HepG2 (cell line): ENCODE results near the gene MCF2L. TPM values are rescaled to one million over a fixed set of nuclear protein-coding genes. Genes with fewer than 3 reads are reported as not detected.

Source experiments
- TP53 ChIP-seq: sonication (generic); formaldehyde crosslinking; conservative IDR thresholded peaks from 2 replicates; pipeline ENCODE4 v1.4.0; 2020; ENCODE audit warnings: missing genetic modification reagents
- ZNF558 ChIP-seq: sonication (generic); formaldehyde crosslinking; IDR thresholded peaks from 2 replicates; pipeline ENCODE4 v1.9.0; 2022; ENCODE audit warnings: mild to moderate bottlenecking, missing genetic modification reagents, borderline replicate concordance
- polyA plus RNA-seq, 8 experiments: library from polyadenylated mRNA; depleted of rRNA in 3 of 8; stranded (reverse) in 7 of 8; unstranded in 1 of 8; fragments of >200 nt; fragmentation: Illumina TruSeq in 4 of 8; extraction: Trizol in 4 of 8; gene quantifications; 2 replicates each; pipeline versions ENCODE4 v1.2.1 to v1.2.3, GENCODE V29; 2011 to 2016; ENCODE audit warnings: low read depth in 4 of 8, missing spikeins in 1 of 8, mixed read lengths in 1 of 8; ENCODE audit not compliant: insufficient read depth in 1 of 8
- total RNA-seq, 5 experiments: library from RNA; depleted of rRNA; stranded (reverse); fragments of >200 nt; fragmentation: Illumina TruSeq; extraction: Trizol; gene quantifications; 2 replicates each; pipeline ENCODE4 v1.2.3, GENCODE V29; 2016; ENCODE audit warnings: low read depth in 1 of 5
- TF ChIP-seq, protein P1 (sequence below): sonication (generic); formaldehyde crosslinking; IDR thresholded peaks from 2 replicates; pipeline ENCODE4 v1.4.0; 2020; ENCODE audit warnings: mild to moderate bottlenecking, missing genetic modification reagents

The MCF2L gene
- total and polyA plus RNA-seq, 2 of the 13 experiments (the other 11 are each of a cell fraction or from before 2014, with no cell fraction given): 19.4 to 28.4 TPM

GRCh38 chr13:113121183-113121927 lies 152.3 kb downstream of the MCF2L start (continued):
- TF ChIP-seq, protein P1, sequence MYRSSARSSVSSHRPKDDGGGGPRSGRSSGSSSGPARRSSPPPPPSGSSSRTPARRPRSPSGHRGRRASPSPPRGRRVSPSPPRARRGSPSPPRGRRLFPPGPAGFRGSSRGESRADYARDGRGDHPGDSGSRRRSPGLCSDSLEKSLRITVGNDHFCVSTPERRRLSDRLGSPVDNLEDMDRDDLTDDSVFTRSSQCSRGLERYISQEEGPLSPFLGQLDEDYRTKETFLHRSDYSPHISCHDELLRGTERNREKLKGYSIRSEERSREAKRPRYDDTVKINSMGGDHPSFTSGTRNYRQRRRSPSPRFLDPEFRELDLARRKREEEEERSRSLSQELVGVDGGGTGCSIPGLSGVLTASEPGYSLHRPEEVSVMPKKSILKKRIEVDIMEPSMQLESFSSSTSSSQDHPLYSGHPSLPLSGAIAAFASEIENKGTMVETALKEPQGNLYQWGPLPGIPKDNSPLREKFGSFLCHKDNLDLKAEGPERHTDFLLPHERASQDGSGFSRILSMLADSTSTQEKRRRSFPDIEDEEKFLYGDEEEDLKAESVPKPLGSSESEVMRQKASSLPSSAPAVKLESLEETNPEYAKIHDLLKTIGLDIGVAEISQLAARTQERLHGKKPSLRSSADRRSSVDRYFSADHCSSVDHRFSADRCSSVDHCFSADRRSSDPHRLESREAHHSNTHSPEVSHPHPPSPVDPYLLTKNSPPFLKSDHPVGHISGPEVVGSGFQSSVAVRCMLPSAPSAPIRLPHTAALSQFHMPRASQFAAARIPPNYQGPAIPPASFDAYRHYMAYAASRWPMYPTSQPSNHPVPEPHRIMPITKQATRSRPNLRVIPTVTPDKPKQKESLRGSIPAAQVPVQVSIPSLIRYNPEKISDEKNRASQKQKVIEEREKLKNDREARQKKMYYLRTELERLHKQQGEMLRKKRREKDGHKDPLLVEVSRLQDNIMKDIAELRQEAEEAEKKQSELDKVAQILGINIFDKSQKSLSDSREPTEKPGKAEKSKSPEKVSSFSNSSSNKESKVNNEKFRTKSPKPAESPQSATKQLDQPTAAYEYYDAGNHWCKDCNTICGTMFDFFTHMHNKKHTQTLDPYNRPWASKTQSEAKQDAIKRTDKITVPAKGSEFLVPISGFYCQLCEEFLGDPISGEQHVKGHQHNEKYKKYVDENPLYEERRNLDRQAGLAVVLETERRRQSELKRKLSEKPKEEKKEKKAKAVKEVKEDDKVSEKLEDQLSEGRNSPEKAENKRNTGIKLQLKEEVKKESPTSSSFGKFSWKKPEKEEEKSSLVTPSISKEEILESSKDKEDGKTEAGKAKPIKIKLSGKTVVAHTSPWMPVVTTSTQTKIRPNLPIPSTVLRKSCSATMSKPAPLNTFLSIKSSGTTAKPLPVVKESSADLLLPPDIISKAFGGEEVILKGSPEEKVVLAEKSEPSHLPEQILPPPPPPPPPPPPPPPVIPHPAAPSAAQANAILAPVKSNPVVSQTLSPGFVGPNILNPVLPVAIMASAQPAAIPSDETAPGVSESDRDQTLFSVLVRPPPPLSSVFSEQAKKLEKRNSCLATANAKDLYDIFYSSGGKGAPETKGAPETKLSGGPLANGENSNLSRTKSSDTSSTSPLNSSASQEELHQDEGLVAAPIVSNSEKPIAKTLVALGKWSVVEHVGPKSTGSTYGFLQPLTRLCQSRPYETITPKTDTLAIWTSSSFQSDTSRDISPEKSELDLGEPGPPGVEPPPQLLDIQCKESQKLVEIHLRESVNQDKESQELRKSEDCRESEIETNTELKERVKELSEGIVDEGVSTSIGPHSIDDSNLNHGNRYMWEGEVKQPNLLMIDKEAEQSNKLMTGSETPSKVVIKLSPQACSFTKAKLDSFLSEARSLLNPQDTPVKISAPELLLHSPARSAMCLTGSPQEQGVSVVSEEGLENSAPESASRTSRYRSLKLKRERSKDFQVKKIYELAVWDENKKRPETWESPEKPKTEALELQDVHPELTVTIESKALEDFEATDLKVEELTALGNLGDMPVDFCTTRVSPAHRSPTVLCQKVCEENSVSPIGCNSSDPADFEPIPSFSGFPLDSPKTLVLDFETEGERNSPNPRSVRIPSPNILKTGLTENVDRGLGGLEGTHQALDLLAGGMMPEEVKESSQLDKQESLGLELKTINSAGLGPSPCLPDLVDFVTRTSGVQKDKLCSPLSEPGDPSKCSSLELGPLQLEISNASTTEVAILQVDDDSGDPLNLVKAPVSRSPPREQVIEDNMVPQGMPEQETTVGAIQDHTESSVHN: 0 out of 2 replicates have a peak, but pooled peaks have one; percentile 33
- TF ChIP-seq ZNF558 (CRISPR knock-in tag): no peak
- 0 out of 2 replicates have a peak, but pooled peaks have one; percentile 29 for TF ChIP-seq TP53 (CRISPR knock-in tag)
